Stimulated activated CD8-positive, alpha-beta memory T cell treated with anti-CD3 and anti-CD28 coated beads, Interleukin-12 subunit alpha, Interleukin-12 subunit beta, amount 100 ng/mL, for 24 hours (primary cell): ENCODE data around the gene ZNF726.
A peak's percentile ranks its signal among the peaks of the same experiment; 100 is the strongest.
"Not testable (repeated sequence)": the region's sequence is repeated elsewhere in the genome, so short reads cannot be mapped to it uniquely, and the experiment has no call there.

Source experiments
- DNase-seq: peaks from one replicate; pipeline ENCODE4 v3.0.0-alpha.2; 2020; ENCODE audit errors: extremely low read depth

Gene ZNF726

DNA sequence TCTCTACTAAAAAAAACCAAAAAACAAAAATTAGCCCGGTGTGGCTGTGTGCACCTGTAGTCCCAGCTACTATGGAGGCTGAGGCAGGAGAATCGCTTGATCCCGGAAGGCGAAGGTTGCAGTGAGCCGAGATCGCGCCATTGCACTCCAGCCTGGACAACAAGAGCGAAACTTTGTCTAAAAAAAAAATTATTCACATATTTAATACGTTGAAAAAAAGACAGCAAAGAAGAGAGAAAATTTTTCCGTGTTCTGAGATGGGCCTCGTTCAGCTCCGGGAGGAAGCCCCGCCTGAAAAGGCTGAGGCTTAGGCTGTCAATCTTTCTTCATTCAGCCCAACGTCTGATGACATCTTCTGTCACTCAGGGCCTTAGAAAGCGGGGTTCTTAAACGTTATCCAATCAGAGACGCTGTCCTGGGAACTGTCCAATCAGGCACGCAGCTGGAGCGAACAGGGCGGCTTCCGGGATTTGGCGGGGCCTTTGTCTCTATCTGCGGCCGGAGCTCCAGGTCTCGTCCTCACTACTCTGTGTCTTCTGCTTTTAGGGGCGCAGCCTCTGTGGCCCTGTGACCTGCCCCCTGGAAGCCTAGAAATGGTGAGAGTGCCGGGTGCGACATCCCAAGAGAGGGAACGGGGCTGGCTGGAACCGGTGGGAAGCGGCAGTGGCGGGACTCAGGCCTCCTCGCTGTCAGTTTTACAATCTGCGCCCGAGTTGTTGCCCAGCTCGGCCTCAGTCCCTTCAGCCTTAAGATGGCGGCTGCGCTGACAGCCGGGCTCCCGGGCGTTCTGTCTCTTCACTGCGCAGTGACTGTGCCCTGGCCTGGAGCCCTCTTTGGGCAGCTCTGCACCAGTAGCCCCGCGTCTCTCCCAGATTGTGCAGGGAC is at the start of gene ZNF726:
Gene ZNF726 (plus strand): TSS at position 485 of the 885 bp plus-strand sequence. CDS start 109 bp downstream, at position 594.
- DNase-seq = peak; percentile 65

GRCh38 chr19:23867895-23868294 is 46.8 kb upstream of the ZNF726 start:
- no peak for DNase-seq

- no peak for DNase-seq
These were observed 46.1 kb upstream of the ZNF726 start for GRCh38 chr19:23868630-23869029.

DNA sequence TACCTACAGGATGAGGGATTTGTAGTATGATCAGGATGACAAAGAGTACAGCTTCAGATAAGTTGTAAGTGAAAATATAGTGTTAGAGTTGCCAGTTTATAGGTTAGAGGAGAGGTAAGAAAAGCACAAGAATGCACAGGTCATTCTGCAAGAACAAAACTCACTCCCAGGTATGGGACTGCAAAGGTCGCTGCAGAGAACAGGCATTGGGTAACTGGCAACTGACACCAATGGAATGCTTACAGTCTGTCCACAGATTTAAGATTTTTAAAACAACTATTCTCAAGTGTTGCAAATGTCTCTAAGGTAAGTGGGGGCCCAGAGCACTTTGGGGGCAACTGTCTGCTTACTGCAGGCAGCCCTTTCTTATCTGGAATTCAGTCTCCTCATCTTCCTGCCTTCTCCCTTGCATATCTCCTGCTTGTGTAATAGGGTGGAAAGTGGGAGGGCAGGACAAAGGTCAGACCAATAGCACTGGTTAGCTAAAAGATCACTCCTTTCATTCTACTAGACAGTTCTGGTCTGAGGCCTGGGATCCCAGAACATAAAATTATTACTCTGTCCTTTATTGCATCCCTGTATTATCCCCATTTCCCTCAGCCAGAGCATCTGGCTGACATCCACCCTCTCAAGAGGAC is 42.3 kb upstream of the ZNF726 start:
- no peak for DNase-seq

- no peak for DNase-seq
These were observed 38.4 kb upstream of the ZNF726 start for GRCh38 chr19:23876261-23876660.

GRCh38 chr19:23876756-23877155 is 37.9 kb upstream of the ZNF726 start:
- DNase-seq = not testable (repeated sequence)

GRCh38 chr19:23882493-23882892 is 32.2 kb upstream of the ZNF726 start:
- DNase-seq = no peak

DNA sequence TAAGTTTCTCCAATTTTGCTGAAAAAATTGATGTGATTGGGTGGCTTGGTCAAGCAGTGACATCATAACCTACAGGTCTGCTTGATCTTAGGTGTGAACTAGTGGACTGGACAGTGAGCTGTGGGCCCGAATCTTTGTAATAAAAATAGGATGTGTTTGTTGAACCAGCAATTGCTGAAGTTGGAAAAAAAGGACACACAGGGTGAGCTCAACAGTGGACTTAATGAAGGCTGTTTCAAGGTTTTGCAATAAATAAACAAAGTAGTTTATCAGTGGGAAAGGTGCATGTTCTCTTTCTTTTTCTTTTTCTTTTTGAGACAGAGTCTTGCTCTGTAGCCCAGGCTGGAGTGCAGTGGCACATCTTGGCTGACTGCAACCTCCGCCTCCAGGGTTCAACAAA is 30.3 kb upstream of the ZNF726 start:
- no peak for DNase-seq

GRCh38 chr19:23887642-23888041 is 27.0 kb upstream of the ZNF726 start:
- no peak for DNase-seq

GRCh38 chr19:23896096-23896495 is 18.6 kb upstream of the ZNF726 start:
- not testable (repeated sequence) for DNase-seq

- no peak for DNase-seq
These were observed 17.8 kb upstream of the ZNF726 start for GRCh38 chr19:23896912-23897311.

DNA sequence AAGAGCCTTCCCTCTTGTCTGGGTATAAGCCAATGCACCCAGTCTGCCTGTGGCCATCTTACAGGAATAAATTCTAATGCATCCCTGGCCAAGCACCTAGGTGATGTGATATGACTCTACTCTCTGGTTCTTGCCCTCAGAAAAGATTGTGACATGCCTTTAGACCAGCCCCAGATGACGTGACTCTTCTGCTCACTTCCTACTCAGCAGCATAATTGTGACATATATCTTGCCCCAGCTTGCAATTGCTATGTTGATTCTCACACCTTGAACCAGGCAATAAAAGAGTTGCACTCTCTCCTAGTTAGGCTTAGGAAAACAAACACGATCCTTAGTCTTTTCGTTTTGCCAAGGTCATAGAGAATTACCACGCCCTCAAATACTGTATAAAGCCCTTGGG is 13.3 kb upstream of the ZNF726 start:
- DNase-seq = no peak

DNA sequence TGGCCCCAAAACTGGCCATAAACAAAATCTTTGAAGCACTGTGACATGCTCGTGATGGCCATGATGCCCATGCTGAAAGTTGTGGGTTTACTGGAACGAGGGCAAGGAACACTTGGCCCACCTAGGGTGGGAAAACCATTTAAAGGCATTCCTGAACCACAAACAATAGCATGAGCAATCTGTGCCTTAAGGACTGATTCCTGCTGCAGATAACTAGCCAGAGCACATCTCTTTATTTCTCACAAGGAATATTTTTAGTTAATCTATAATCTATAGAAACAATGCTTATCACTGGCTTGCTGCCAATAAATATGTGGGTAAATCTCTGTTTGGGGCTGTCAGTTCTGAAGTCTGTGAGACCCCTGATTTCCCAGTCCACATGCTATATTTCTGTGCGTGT is 10.3 kb upstream of the ZNF726 start:
- no peak for DNase-seq

DNA sequence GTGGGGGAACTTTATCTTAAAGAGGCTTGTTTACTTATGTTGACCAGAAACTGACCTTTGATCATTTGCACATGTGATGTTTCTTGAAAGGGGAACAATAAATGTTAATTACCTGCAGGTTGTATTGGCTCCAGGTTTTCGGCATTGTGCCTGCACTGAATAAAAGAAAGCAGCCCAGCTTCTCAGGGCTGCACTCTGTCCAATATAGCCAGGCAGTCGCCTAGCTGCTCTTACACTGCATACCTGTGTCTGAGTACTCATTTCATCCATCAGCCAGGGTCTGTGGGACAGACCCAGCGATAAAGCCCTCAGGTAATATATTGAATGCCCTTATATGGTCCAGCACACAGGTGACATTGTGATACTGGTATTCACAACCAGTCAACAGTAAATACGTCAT is 8.9 kb upstream of the ZNF726 start:
- no peak for DNase-seq

DNA sequence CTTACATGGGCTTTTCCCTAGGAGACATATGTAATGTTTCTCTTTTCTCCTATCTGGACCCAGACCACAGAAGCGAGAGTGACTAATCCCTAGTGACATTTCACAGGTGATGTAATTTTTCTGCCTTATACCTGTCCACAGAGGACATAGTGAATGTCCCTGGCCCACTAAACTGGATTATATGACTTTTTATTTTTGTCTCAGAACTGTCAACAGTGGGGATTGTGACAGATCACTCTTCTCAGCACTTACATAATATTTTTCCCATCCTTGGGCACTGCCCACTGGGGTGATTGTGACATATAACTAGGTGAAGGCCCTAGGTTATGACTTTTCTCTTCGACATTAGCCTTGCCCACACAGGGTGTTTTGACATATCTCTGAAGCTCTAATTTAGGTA is 7.9 kb upstream of the ZNF726 start:
- DNase-seq = no peak

- no peak for DNase-seq
These were observed 6.5 kb upstream of the ZNF726 start for GRCh38 chr19:23908165-23908564.

DNA sequence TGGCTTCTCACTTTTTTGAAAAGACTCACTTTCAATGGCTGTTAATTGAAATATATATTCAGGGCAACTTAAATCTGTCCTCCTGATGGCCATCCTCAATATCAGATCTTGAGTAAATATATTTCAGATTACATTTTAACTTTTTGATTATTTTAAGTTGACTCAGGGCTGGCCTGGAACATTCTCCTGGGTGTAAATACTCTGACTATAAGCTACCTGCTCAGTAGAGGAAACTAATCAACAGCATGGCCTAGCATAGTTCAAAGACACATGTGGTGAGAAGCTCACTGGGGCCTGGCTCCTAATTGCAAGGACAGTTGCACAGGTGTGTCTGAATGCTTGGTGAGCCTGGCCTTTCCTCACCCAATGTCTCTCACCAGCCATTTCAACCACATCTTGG is 5.5 kb upstream of the ZNF726 start:
- no peak for DNase-seq

GRCh38 chr19:23913931-23914330 is 755 bp upstream of the ZNF726 start:
- no peak for DNase-seq

GRCh38 chr19:23916991-23917390 is 2.3 kb downstream of the ZNF726 start:
- DNase-seq = no peak

- no peak for DNase-seq
These were observed 3.2 kb downstream of the ZNF726 start for GRCh38 chr19:23917856-23918255.

DNA sequence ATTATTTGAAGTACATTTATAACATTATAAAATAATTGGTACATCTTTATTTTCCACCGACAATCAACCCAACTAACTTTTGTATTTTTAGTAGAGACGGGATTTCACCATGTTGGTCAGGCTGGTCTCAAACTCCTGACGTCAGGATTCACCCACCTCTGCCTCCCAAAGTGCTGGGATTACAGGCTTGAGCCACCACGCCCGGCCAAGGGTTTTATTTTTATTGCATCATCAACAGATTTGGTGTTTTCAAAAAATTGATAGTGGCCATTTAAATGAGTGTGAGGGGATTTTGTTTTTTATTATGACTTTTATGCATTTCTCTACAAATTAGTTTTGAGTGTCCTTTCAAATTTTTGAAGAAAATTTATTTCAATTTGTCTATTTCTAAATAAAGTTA is 10.6 kb downstream of the ZNF726 start:
- DNase-seq = no peak

GRCh38 chr19:23932878-23933277 is 18.2 kb downstream of the ZNF726 start:
- DNase-seq = no peak

- DNase-seq = not testable (repeated sequence)
These were observed 22.3 kb downstream of the ZNF726 start for GRCh38 chr19:23937031-23937430.
